Measurements from ENCODE around the gene LMNA. TPM values are rescaled to one million over a fixed set of nuclear protein-coding genes. Genes with fewer than 3 reads are reported as not detected.

LMNA gene
- total RNA-seq, 3 donors from 2014 or later: 263 to 334 (median 308) TPM

DNA sequence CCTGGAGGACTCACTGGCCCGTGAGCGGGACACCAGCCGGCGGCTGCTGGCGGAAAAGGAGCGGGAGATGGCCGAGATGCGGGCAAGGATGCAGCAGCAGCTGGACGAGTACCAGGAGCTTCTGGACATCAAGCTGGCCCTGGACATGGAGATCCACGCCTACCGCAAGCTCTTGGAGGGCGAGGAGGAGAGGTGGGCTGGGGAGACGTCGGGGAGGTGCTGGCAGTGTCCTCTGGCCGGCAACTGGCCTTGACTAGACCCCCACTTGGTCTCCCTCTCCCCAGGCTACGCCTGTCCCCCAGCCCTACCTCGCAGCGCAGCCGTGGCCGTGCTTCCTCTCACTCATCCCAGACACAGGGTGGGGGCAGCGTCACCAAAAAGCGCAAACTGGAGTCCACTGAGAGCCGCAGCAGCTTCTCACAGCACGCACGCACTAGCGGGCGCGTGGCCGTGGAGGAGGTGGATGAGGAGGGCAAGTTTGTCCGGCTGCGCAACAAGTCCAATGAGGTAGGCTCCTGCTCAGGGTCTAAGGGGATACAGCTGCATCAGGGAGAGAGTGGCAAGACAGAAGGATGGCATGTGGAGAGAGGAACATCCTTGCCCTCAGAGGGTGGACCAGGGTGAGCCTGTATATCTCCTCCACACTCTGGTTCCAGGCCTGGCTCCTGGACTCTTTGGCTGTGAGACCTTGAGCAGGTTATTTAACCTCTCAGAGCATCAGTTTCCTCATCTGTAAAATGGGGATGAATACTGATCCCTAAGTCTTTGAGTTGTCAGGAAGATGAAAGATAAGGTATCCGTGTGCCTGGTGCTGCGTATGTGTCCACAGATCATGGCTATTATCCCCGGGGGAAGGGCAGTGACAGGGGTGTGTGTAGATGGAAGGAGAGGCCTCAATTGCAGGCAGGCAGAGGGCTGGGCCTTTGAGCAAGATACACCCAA, 21.7 kb downstream of the LMNA start:
- no peak overlapping the region for H3K4me3 ChIP-seq
- TF ChIP-seq, protein P1, sequence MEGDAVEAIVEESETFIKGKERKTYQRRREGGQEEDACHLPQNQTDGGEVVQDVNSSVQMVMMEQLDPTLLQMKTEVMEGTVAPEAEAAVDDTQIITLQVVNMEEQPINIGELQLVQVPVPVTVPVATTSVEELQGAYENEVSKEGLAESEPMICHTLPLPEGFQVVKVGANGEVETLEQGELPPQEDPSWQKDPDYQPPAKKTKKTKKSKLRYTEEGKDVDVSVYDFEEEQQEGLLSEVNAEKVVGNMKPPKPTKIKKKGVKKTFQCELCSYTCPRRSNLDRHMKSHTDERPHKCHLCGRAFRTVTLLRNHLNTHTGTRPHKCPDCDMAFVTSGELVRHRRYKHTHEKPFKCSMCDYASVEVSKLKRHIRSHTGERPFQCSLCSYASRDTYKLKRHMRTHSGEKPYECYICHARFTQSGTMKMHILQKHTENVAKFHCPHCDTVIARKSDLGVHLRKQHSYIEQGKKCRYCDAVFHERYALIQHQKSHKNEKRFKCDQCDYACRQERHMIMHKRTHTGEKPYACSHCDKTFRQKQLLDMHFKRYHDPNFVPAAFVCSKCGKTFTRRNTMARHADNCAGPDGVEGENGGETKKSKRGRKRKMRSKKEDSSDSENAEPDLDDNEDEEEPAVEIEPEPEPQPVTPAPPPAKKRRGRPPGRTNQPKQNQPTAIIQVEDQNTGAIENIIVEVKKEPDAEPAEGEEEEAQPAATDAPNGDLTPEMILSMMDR (IDR thresholded peaks at IDR 0.05): no peak
- no peak for DNase-seq
- ATAC-seq: no peak
- no peaks in the 10 kb centered on the region for H3K9me3 ChIP-seq
- peaks cover 19% of the 10 kb centered on the region for H3K36me3 ChIP-seq (ENCODE audit: low read depth)
- no peaks in the 10 kb centered on the region for H3K4me1 ChIP-seq (ENCODE audit: low read depth)
- intact Hi-C loops (cut with DNase I, micrococcal nuclease): loop anchor here in 1 of 2 donors (5.0 kb wide), 1 partner anchor 44 kb away; no protein-coding TSS in a partner anchor

DNA sequence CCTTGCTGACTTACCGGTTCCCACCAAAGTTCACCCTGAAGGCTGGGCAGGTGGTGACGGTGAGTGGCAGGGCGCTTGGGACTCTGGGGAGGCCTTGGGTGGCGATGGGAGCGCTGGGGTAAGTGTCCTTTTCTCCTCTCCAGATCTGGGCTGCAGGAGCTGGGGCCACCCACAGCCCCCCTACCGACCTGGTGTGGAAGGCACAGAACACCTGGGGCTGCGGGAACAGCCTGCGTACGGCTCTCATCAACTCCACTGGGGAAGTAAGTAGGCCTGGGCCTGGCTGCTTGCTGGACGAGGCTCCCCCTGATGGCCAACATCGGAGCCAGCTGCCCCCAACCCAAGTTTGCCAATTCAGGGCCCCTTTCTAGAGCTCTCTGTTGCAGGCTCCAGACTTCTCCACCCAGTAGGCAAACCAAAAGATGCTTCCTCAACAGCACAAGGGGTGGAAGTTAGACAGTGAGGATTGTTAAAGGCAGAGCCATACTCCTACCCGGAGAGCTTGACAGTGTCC, 22.5 kb downstream of the LMNA start:
- DNase-seq (no peak), ATAC-seq (no peak)
- no peaks in the 10 kb centered on the region for H3K9me3 ChIP-seq
- intact Hi-C loops (cut with DNase I, micrococcal nuclease): loop anchor here in 1 of 2 donors (5.0 kb wide), 1 partner anchor 45 kb away; no protein-coding TSS in a partner anchor
- TF ChIP-seq, protein P1 (IDR thresholded peaks at IDR 0.05): no peak
- H3K36me3 ChIP-seq (ENCODE audit: low read depth): peaks cover 15% of the 10 kb centered on the region
- no peak overlapping the region for H3K4me3 ChIP-seq
- no peaks in the 10 kb centered on the region for H3K4me1 ChIP-seq (ENCODE audit: low read depth)

DNA sequence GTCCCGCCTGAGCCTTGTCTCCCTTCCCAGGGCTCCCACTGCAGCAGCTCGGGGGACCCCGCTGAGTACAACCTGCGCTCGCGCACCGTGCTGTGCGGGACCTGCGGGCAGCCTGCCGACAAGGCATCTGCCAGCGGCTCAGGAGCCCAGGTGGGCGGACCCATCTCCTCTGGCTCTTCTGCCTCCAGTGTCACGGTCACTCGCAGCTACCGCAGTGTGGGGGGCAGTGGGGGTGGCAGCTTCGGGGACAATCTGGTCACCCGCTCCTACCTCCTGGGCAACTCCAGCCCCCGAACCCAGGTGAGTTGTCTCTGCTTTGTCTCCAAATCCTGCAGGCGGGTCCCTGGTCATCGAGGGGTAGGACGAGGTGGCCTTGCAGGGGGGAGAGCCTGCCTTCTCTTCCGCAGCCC, 24.0 kb downstream of the LMNA start:
- no peaks in the 10 kb centered on the region for H3K9me3 ChIP-seq
- H3K36me3 ChIP-seq (ENCODE audit: low read depth): peaks cover 15% of the 10 kb centered on the region
- no peak overlapping the region for H3K4me3 ChIP-seq
- intact Hi-C loops (cut with DNase I, micrococcal nuclease): loop anchor here in 1 of 2 donors (5.0 kb wide), 1 partner anchor 46 kb away; no protein-coding TSS in a partner anchor
- TF ChIP-seq, protein P1 (IDR thresholded peaks at IDR 0.05): no peak
- ATAC-seq (no peak), DNase-seq (no peak)
- no peaks in the 10 kb centered on the region for H3K4me1 ChIP-seq (ENCODE audit: low read depth)

DNA sequence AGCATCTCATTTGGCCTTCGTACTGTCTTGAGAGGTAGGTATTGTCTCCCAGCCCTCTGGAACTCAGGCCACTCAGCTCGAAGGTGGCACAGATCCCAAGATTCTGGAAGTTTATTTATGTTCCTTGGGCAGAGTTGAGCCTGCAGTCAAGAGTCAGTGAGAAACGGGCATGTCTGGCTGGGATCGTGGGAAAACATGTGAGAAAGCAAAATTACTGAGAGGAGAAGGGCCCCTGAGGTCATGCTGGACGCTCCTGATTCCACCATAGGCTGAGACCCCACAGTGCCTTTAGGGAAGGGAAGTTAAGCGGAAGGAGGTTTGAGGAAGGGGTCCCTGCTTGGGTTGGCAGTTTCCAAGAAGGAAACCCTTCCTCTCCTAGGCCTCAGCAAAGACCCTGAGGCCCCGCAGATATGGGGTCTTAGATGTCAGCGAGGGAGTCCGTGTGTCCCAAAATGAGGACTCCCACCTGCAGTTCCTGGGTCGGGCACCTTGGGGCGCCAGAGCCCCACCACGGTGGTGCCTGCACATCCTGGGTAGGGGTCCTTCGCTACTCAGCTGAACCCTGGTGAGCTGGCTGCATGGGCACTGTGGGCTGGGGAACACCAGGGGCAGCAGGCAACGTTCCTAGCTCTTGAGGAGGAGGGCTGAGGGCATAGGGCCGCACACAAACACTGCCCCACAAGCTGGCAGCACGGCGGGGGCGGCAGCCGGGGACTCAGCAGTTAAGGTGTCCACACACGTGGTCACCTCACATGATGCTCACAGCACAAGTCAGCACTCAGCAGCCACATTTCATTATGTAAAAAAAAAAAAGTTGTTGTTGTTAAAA, 26.6 kb downstream of the LMNA start:
- DNase-seq (peak in 1 of 3 donors; percentile 32), ATAC-seq (peak; percentile 18)
- Histone ChIP-seq H3K4me1 (ENCODE audit: low read depth) (no peaks in the 10 kb centered on the region), H3K4me3 (no peak overlapping the region), H3K36me3 (ENCODE audit: low read depth) (peaks cover 7% of the 10 kb centered on the region), H3K9me3 (no peaks in the 10 kb centered on the region)
- intact Hi-C loops (cut with DNase I, micrococcal nuclease): no loop called here
- TF ChIP-seq, protein P1 (IDR thresholded peaks at IDR 0.05): no peak

DNA sequence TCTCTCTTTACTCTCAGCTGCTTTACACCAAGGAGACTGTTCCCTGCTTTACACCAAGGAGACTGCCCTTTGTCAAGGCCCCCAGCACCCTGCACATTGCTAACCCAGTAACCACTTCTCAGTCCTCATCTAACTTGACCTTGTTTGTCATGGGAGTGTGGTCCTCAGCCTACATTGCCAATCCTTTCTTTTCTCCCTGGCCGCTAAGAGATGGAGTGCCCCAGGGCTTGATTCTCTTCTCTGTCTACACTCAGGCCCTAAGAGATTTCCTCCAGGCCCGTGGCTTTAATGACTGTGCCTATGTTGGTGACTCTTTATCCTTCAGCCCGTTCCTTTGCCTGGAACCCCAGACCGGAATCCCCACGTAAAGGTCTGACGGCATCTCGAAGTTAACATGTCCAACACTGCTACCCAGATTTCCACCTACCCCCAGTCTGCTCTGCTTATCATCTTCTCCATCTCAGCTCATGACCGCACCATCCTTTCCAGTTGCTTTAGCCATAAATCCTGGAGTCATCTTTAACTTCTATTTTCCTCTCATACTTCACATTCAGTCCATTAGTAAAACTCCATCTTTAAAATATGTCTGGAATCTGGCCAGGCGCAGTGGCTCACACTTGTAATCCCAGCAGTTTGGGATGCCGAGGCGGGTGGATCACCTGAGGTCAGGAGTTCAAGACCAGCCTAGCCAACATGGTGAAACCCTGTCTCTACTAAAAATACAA, 29.4 kb downstream of the LMNA start:
- DNase-seq: peak in 1 of 3 donors; percentile 8
- TF ChIP-seq, protein P1 (IDR thresholded peaks at IDR 0.05): no peak
- no peaks in the 10 kb centered on the region for H3K9me3 ChIP-seq
- peaks cover 3% of the 10 kb centered on the region for H3K36me3 ChIP-seq (ENCODE audit: low read depth)
- no peaks in the 10 kb centered on the region for H3K4me1 ChIP-seq (ENCODE audit: low read depth)
- no peak overlapping the region for H3K4me3 ChIP-seq
- intact Hi-C loops (cut with DNase I, micrococcal nuclease): no loop called here
- no peak for ATAC-seq
